IPS DF 6.9 (cell line): Measurements from ENCODE around the gene TASL.

Experiments used
- DNase-seq: peaks from one replicate; pipeline ENCODE4 v3.0.0-alpha.2; 2013; ENCODE audit warnings: low read depth, low spot score
- H3K27ac ChIP-seq: one replicate; pipeline ENCODE4 v1.5.1; 2013; ENCODE audit warnings: low read length, control low read depth
- H3K27me3 ChIP-seq: 2 replicates; pipeline ENCODE4 v1.6.1; 2013; ENCODE audit warnings: mild to moderate bottlenecking, low read length; ENCODE audit not compliant: control insufficient read depth, insufficient read depth
- H3K36me3 ChIP-seq: 2 replicates; pipeline ENCODE4 v1.6.1; 2013; ENCODE audit warnings: low read length; ENCODE audit not compliant: control insufficient read depth, insufficient read depth
- H3K4me1 ChIP-seq: 2 replicates; pipeline ENCODE4 v1.6.1; 2013; ENCODE audit warnings: low read length; ENCODE audit not compliant: control insufficient read depth, insufficient read depth
- H3K4me3 ChIP-seq: 2 replicates; pipeline ENCODE4 v1.5.1; 2013; ENCODE audit warnings: mild to moderate bottlenecking, low read length
- H3K9me3 ChIP-seq: 2 replicates; pipeline ENCODE4 v1.6.1; 2013; ENCODE audit warnings: low read length, inconsistent platforms; ENCODE audit not compliant: control insufficient read depth, insufficient read depth
- WGBS: extraction: QIAGEN DNeasy Blood & Tissue Kit; methylation state at CpG from one replicate; pipeline ENCODE4 v1.1.7; 2013; ENCODE audit warnings: mixed read lengths, missing lambda C conversion rate; ENCODE audit not compliant: insufficient read length, insufficient coverage; 5-methylcytosine and 5-hydroxymethylcytosine counted together

The TASL gene

GRCh38 chrX:30577362-30577991 lies at the start of gene TASL:
TSS of gene TASL (minus strand) at chrX:30577766. CDS start at chrX:30560355, 17,411 bp downstream.
- H3K9me3 ChIP-seq = no peaks in the 10 kb centered on the region
- H3K27me3 ChIP-seq = no peaks in the 10 kb centered on the region
- no peaks in the 10 kb centered on the region for H3K36me3 ChIP-seq
- no CpG with 5 or more reads among the region's 10 CpGs for WGBS
- H3K4me1 ChIP-seq = no peaks in the 10 kb centered on the region
- no peak for DNase-seq
- H3K4me3 ChIP-seq = no peak within 1 kb of the TSS
- H3K27ac ChIP-seq = no peak within 1 kb of the TSS

GRCh38 chrX:30626402-30626801 lies 48.8 kb upstream of the TASL start:
- no peak for DNase-seq
- Histone ChIP-seq H3K9me3 (no peaks in the 10 kb centered on the region), H3K27ac (no peak overlapping the region), H3K4me3 (no peak overlapping the region), H3K4me1 (no peaks in the 10 kb centered on the region), H3K27me3 (no peaks in the 10 kb centered on the region), H3K36me3 (no peaks in the 10 kb centered on the region)
- WGBS = no CpG with 5 or more reads among the region's 2 CpGs

GRCh38 chrX:30622361-30622760 lies 44.8 kb upstream of the TASL start:
- no peaks in the 10 kb centered on the region for H3K9me3 ChIP-seq
- no CpG with 5 or more reads among the region's 2 CpGs for WGBS
- no peak overlapping the region for H3K27ac ChIP-seq
- no peaks in the 10 kb centered on the region for H3K36me3 ChIP-seq
- H3K4me1 ChIP-seq = peaks cover 2% of the 10 kb centered on the region; the same call in 1 of the 2 replicates
- H3K27me3 ChIP-seq = no peaks in the 10 kb centered on the region
- H3K4me3 ChIP-seq = no peak overlapping the region
- no peak for DNase-seq

DNA sequence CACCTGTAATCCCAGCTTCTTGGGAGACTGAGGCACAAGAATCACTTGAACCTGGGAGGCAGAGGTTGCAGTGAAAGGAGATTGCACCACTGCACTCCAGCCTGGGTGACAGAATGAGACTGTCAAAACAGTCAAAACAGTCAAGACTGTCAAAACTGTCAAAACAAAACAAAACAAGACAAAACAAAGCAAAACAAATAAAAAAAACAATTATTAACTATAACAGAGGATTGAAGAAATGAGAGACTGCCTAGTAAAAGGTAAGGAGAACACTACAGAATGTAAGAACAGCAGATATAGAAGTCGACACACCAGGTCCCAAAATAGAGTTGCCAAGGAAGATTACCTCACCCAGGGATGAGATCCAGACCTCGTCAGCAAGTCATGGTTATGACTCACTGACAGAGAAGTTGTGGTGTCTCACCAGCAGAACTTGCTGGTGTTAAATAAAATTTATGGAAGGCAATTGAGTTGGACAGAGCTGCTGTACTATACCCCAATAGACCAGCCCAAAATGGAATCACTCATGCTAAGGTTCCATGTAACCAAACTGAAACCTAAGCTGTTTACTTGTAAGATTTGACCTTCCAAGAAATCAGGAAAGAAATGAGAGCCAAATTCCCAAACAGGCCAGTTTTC lies 43.5 kb upstream of the TASL start:
- DNase-seq = no peak
- no CpG with 5 or more reads among the region's 2 CpGs for WGBS
- H3K27ac ChIP-seq = no peak overlapping the region

GRCh38 chrX:30620125-30620524 lies 42.6 kb upstream of the TASL start:
- Histone ChIP-seq H3K9me3 (no peaks in the 10 kb centered on the region), H3K4me1 (peaks cover 2% of the 10 kb centered on the region; the same call in 1 of the 2 replicates), H3K27ac (no peak overlapping the region), H3K36me3 (no peaks in the 10 kb centered on the region), H3K4me3 (no peak overlapping the region), H3K27me3 (no peaks in the 10 kb centered on the region)
- WGBS = no CpG with 5 or more reads among the region's 3 CpGs
- no peak for DNase-seq

More for the DNA sequence above, 43.5 kb upstream of the TASL start:
- Histone ChIP-seq H3K4me1 (peaks cover 2% of the 10 kb centered on the region; the same call in 1 of the 2 replicates), H3K27me3 (no peaks in the 10 kb centered on the region), H3K36me3 (no peaks in the 10 kb centered on the region), H3K4me3 (no peak overlapping the region), H3K9me3 (no peaks in the 10 kb centered on the region)

- H3K27me3 ChIP-seq = no peaks in the 10 kb centered on the region
- H3K36me3 ChIP-seq = no peaks in the 10 kb centered on the region
- no peaks in the 10 kb centered on the region for H3K9me3 ChIP-seq
- H3K4me3 ChIP-seq = no peak overlapping the region
- peaks cover 2% of the 10 kb centered on the region; the same call in 1 of the 2 replicates for H3K4me1 ChIP-seq
- no CpG with 5 or more reads among the region's 7 CpGs for WGBS
- no peak overlapping the region for H3K27ac ChIP-seq
- DNase-seq = no peak
These were observed 40.7 kb upstream of the TASL start for GRCh38 chrX:30618160-30618765.

DNA sequence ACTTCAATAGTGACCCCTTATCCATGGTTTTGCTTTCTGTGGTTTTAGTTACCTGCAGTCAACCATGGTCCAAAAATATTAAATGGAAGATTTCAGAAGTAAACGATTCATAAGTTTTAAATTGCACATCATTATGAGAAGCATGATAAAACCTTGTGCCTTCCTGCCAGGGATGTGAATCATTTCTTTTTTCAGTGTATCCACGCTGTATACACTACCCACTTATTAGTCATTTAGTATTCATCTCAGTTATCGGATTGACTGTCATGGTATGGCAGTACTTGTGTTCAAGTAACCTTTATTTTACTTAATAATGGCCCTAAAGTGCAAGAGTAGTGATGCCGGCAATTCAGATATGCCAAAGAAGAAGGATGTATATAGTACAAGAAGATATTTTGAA lies 37.7 kb upstream of the TASL start:
- Histone ChIP-seq H3K4me3 (no peak overlapping the region), H3K9me3 (no peaks in the 10 kb centered on the region), H3K27ac (no peak overlapping the region), H3K36me3 (no peaks in the 10 kb centered on the region), H3K4me1 (peaks cover 2% of the 10 kb centered on the region; the same call in 1 of the 2 replicates), H3K27me3 (no peaks in the 10 kb centered on the region)
- no peak for DNase-seq
- WGBS = no CpG with 5 or more reads among the region's 4 CpGs

DNA sequence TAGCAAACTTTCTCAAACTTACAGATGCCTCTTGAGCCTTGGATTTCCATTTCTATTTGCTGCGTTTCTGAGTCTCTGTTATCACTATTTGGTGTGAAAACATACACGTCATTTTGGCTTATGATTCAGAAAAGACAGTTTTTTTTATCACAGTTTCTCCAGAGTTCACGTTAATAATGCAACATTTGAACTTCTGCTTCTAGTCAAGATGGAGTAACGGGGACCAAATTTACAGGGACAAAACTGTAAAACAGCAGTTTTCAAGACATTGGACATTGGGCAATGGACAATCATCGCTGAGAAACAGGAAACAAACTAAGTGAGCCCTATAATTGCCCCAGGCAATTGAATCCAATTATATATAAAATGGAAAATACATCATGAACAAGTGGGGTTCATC lies 36.2 kb upstream of the TASL start:
- Histone ChIP-seq H3K4me1 (peaks cover 2% of the 10 kb centered on the region; the same call in 1 of the 2 replicates), H3K27ac (no peak overlapping the region)
- no CpG with 5 or more reads among the region's 5 CpGs for WGBS

DNA sequence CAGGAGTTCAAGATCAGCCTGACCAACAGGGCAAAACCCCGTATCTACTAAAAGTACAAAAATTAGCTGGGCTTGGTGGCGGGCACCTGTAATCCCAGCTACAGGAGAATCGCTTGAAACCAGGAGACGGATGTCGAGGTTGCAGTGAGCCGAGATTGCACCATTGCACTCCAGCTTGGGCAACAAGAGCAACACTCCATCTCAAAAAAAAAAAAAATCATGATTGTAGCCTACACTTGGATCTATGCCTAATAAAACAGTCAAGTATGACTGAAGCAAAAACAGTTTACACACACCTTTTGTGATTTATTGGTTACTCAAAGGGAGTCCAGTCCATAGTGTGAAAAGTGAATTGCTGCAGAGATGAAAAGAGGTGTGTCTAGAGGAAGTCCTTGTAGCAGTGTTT lies 34.7 kb upstream of the TASL start:
- no peaks in the 10 kb centered on the region for H3K4me1 ChIP-seq
- H3K4me3 ChIP-seq = no peak overlapping the region
- no peaks in the 10 kb centered on the region for H3K36me3 ChIP-seq
- H3K27ac ChIP-seq = no peak overlapping the region
- no peak for DNase-seq
- H3K9me3 ChIP-seq = no peaks in the 10 kb centered on the region
- H3K27me3 ChIP-seq = no peaks in the 10 kb centered on the region
- no CpG with 5 or more reads among the region's 6 CpGs for WGBS

More for the DNA sequence above, 36.2 kb upstream of the TASL start:
- Histone ChIP-seq H3K36me3 (no peaks in the 10 kb centered on the region), H3K9me3 (no peaks in the 10 kb centered on the region), H3K4me3 (no peak overlapping the region), H3K27me3 (no peaks in the 10 kb centered on the region)
- DNase-seq = no peak

DNA sequence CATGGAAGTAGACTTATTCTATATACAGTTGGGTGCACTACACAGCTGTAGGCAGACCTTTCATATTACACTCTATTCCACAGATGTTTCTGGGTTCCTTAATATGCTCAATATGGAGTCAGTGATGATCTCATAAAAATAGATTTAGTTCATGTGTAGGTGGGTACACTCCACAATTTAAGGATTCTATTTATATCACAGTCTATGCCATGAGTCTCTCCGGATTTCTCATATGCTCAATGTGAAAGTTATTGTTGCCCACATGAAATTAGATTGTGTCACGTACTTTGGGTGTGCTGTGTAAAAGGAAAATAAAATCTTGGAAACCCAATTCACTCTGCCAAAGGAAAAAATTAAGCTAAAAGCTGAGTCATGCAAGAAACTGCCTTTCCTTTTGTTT lies 32.5 kb upstream of the TASL start:
- no peak for DNase-seq
- Histone ChIP-seq H3K4me3 (no peak overlapping the region), H3K27me3 (no peaks in the 10 kb centered on the region), H3K27ac (no peak overlapping the region), H3K9me3 (no peaks in the 10 kb centered on the region), H3K4me1 (no peaks in the 10 kb centered on the region), H3K36me3 (no peaks in the 10 kb centered on the region)
- WGBS = no CpG with 5 or more reads among the region's 2 CpGs
